KOPT-K1 (cell line): Measurements from ENCODE around the gene ATP5MG.

Source experiments
- H3K27ac ChIP-seq: fragments of 200-600 bp; sonication (generic); 2 replicates; pipeline ENCODE4 v1.5.1; 2016; ENCODE audit warnings: antibody characterized with exemption, mild to moderate bottlenecking, low read depth, low read length; ENCODE audit not compliant: poor library complexity, severe bottlenecking
- H3K36me3 ChIP-seq: fragments of 200-600 bp; sonication (generic); 2 replicates; pipeline ENCODE4 v1.5.1; 2017; ENCODE audit warnings: antibody characterized with exemption, mild to moderate bottlenecking, low read length, moderate library complexity; ENCODE audit not compliant: insufficient read depth
- H3K9me3 ChIP-seq: fragments of 200-600 bp; sonication (generic); 2 replicates; pipeline ENCODE4 v1.5.1; 2017; ENCODE audit warnings: antibody characterized with exemption, low read length, mild to moderate bottlenecking; ENCODE audit not compliant: insufficient read depth, poor library complexity, severe bottlenecking

ATP5MG gene, protein sequence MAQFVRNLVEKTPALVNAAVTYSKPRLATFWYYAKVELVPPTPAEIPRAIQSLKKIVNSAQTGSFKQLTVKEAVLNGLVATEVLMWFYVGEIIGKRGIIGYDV

DNA sequence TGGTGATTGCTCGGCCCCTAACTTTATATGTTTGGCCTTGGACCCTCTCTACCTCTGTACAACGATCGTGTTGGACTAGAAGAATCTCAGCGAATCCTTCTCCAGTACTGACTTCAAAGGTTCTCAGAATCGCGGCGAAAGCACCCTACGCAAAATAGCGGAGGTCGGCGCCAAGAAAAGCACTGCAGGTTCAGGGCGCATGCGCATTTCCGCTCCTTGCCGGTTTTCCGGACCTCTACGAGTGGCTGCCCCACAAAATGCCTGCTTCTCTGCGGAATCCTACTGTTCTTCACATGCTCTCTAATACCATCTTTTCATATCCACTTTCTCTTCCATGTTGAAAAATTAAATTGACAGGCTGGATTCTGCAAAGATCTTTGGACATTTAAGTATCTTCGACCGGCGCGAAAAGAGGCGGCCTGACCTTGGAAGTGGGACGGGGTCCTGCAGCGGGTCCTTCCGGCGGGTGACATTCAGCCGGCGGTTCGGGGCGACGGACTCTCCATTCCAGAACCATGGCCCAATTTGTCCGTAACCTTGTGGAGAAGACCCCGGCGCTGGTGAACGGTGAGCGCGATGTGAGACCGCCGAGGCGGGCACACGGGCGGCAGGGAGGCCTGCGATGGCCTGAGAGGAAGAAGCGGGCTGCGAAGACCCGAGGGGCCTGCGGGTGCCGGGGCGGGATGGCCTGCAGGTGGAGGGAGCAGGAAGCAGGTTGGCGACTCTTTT is at the start of gene ATP5MG:
ATP5MG (plus strand) TSS at position 456 of the 729 bp plus-strand sequence; CDS start at position 516, 60 bp downstream.
- Histone ChIP-seq H3K36me3 (peaks cover 57% of the 10 kb centered on the region), H3K27ac (peak within 1 kb of the TSS; percentile 92), H3K9me3 (no peaks in the 10 kb centered on the region)

GRCh38 chr11:118353084-118353710 is 48.2 kb upstream of the ATP5MG start:
- Histone ChIP-seq H3K27ac (no peak overlapping the region), H3K9me3 (no peaks in the 10 kb centered on the region), H3K36me3 (peaks cover 69% of the 10 kb centered on the region)

- no peaks in the 10 kb centered on the region for H3K9me3 ChIP-seq
- H3K27ac ChIP-seq, result no peak overlapping the region
- peaks cover 26% of the 10 kb centered on the region for H3K36me3 ChIP-seq
These were observed 43.3 kb upstream of the ATP5MG start for GRCh38 chr11:118358071-118358470.

- H3K27ac ChIP-seq, result peak within 1 kb of the TSS; percentile 67
- peaks cover 26% of the 10 kb centered on the region for H3K36me3 ChIP-seq
- no peaks in the 10 kb centered on the region for H3K9me3 ChIP-seq
These were observed 42.0 kb upstream of the ATP5MG start, which contains the start of gene UBE4A for GRCh38 chr11:118359295-118359958. TSS of gene UBE4A (plus strand) at chr11:118359600. CDS start at chr11:118365081, 5,481 bp downstream.

DNA sequence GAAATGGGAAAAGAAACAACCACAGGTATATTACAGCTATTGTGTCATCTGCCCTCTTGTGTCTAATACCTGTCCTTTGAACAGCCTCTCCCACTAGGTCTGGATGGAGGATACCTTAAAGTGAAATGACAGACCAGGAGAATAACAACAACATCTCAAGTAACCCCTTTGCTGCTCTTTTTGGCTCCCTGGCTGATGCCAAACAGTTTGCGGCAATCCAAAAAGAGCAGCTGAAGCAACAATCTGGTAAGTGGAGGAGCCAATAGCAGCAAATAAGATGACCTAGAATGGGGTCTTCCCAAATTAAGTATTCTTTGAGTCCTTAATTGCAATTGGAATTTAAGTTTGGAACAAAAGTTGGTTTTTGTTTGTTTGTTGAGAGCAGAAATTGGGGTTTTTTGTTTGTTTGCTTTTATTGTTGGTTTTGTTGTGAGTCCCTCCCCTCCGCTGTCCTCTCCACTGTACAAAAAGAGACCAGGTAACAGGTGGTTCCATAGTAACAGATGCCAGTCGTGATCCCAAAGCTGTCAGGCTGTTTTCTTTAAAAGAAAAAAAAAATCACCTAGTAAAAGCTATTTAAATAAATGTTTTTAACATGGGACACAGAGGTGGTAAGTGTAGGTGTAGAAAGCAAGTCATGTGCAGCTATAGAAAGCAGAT is 36.3 kb upstream of the ATP5MG start:
- H3K9me3 ChIP-seq, result no peaks in the 10 kb centered on the region
- no peak overlapping the region for H3K27ac ChIP-seq
- H3K36me3 ChIP-seq, result peaks cover 77% of the 10 kb centered on the region

GRCh38 chr11:118366287-118366686 is 35.1 kb upstream of the ATP5MG start:
- H3K9me3 ChIP-seq, result no peaks in the 10 kb centered on the region
- no peak overlapping the region for H3K27ac ChIP-seq
- peaks cover 89% of the 10 kb centered on the region for H3K36me3 ChIP-seq

GRCh38 chr11:118370774-118371173 is 30.6 kb upstream of the ATP5MG start:
- Histone ChIP-seq H3K36me3 (peaks cover 100% of the 10 kb centered on the region), H3K9me3 (no peaks in the 10 kb centered on the region), H3K27ac (no peak overlapping the region)

- peaks cover 100% of the 10 kb centered on the region for H3K36me3 ChIP-seq
These were observed 28.1 kb upstream of the ATP5MG start for GRCh38 chr11:118373263-118373662.

DNA sequence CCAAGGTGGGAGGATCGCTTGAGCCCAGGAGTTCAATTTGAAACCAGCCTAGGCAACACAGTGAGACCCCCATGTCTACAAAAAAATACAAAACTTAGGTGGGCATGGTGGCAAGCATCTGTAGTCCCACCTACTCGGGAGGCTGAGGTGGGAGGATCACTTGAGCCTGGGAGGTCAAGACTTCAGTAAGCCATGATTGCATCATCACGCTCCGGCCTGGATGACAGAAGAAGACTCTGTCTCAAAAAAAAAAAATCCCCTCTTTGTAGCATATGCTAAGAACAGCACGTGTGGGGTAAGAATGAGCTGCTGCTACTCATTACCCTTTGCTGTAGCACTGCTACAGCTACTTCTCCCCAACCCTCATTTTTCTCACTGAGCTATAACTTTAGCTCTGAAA is 27.5 kb upstream of the ATP5MG start:
- H3K9me3 ChIP-seq, result no peaks in the 10 kb centered on the region
- peaks cover 100% of the 10 kb centered on the region for H3K36me3 ChIP-seq
- H3K27ac ChIP-seq, result no peak overlapping the region

More at GRCh38 chr11:118373263-118373662, 28.1 kb upstream of the ATP5MG start:
- H3K27ac ChIP-seq, result no peak overlapping the region
- H3K9me3 ChIP-seq, result no peaks in the 10 kb centered on the region

DNA sequence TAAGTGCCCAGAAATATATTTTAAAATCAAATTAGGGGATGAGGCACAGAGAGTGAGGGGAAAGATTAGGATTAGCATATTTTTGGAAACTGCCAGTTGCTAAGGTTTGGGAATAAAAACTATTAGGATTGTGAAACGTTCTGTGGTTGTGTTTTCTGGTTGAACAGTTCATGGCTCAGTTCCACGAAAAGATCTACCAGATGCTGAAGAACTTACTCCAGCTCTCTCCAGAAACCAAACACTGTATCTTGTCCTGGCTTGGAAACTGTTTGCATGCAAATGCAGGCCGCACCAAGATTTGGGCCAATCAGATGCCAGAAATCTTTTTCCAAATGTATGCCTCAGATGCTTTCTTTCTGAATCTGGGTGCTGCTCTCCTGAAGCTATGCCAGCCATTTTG is 26.7 kb upstream of the ATP5MG start:
- Histone ChIP-seq H3K36me3 (peaks cover 100% of the 10 kb centered on the region), H3K9me3 (no peaks in the 10 kb centered on the region), H3K27ac (no peak overlapping the region)

GRCh38 chr11:118375978-118376377 is 25.4 kb upstream of the ATP5MG start:
- H3K9me3 ChIP-seq, result no peaks in the 10 kb centered on the region
- peaks cover 100% of the 10 kb centered on the region for H3K36me3 ChIP-seq
- H3K27ac ChIP-seq, result no peak overlapping the region

- H3K27ac ChIP-seq, result no peak overlapping the region
- no peaks in the 10 kb centered on the region for H3K9me3 ChIP-seq
- H3K36me3 ChIP-seq, result peaks cover 100% of the 10 kb centered on the region
These were observed 21.9 kb upstream of the ATP5MG start for GRCh38 chr11:118379497-118379896.

GRCh38 chr11:118380571-118380970 is 20.8 kb upstream of the ATP5MG start:
- H3K36me3 ChIP-seq, result peaks cover 100% of the 10 kb centered on the region

GRCh38 chr11:118382954-118383353 is 18.5 kb upstream of the ATP5MG start:
- no peak overlapping the region for H3K27ac ChIP-seq
- H3K36me3 ChIP-seq, result peaks cover 100% of the 10 kb centered on the region
- H3K9me3 ChIP-seq, result no peaks in the 10 kb centered on the region

More at GRCh38 chr11:118380571-118380970, 20.8 kb upstream of the ATP5MG start:
- no peaks in the 10 kb centered on the region for H3K9me3 ChIP-seq
- H3K27ac ChIP-seq, result no peak overlapping the region

- Histone ChIP-seq H3K36me3 (peaks cover 100% of the 10 kb centered on the region), H3K27ac (no peak overlapping the region), H3K9me3 (no peaks in the 10 kb centered on the region)
These were observed 17.7 kb upstream of the ATP5MG start for GRCh38 chr11:118383657-118384056.
